SK-N-SH (cell line): ENCODE measurements around the gene RAPGEF3.

Experiments used
- CHD2 ChIP-seq: fragments of 150-350 bp; IDR thresholded peaks from 2 replicates; pipeline ENCODE4 v1.6.1; 2018; ENCODE audit warnings: low read length; ENCODE audit not compliant: partially characterized antibody
- CTCF ChIP-seq: fragments of 200-600 bp; sonication (generic); IDR thresholded peaks from 2 replicates; pipeline ENCODE4 v1.6.1; 2017; ENCODE audit warnings: antibody characterized with exemption, mild to moderate bottlenecking, moderate library complexity
- GABPA ChIP-seq: IDR thresholded peaks from 2 replicates; pipeline ENCODE4 v1.4.0; 2012; ENCODE audit warnings: low read depth, mild to moderate bottlenecking
- IRF3 ChIP-seq: fragments of 150-350 bp; IDR thresholded peaks from 2 replicates; pipeline ENCODE4 v1.6.1; 2016; ENCODE audit warnings: mild to moderate bottlenecking, low read depth, low read length
- JUND ChIP-seq: IDR thresholded peaks from 2 replicates; pipeline ENCODE4 v1.4.0; 2012
- NRF1 ChIP-seq: IDR thresholded peaks from 2 replicates; pipeline ENCODE4 v1.6.1; 2012; ENCODE audit warnings: low read depth, mild to moderate bottlenecking, low read length
- POLR2AphosphoS5 ChIP-seq: IDR thresholded peaks from 2 replicates; pipeline ENCODE4 v1.6.1; 2012; ENCODE audit warnings: low read depth, low read length
- RFX5 ChIP-seq: IDR thresholded peaks from 2 replicates; pipeline ENCODE4 v1.6.1; 2012; ENCODE audit warnings: mild to moderate bottlenecking, improper control_type of control experiment, low read length
- TEAD4 ChIP-seq: IDR thresholded peaks from 2 replicates; pipeline ENCODE4 v1.4.0; 2012; ENCODE audit warnings: mild to moderate bottlenecking, borderline replicate concordance; ENCODE audit not compliant: insufficient read depth
- ZBTB33 ChIP-seq: IDR thresholded peaks from 2 replicates; pipeline ENCODE4 v1.4.0; 2012; ENCODE audit warnings: low read depth, borderline replicate concordance

- no peak for TF ChIP-seq RFX5
- TF ChIP-seq GABPA: no peak
- TF ChIP-seq CTCF: no peak
- TF ChIP-seq TEAD4: no peak
- no peak for TF ChIP-seq JUND
- TF ChIP-seq ZBTB33: no peak
- TF ChIP-seq CHD2: no peak
- no peak for TF ChIP-seq IRF3
- TF ChIP-seq POLR2AphosphoS5: no peak
- TF ChIP-seq NRF1: no peak
Measured at GRCh38 chr12:47794679-47795078, 36.0 kb upstream of the RAPGEF3 start.
